CD8-positive, alpha-beta memory T cell (primary cell): Measurements from ENCODE around the gene FAM222A. TPM values are rescaled to one million over a fixed set of nuclear protein-coding genes. Genes with fewer than 3 reads are reported as not detected.

Experiments used
- CTCF ChIA-PET: fragments of 350-600 bp; sonication (Branson Sonifier 250); formaldehyde crosslinking; loops from one replicate; lab custom pipeline; 2021; ENCODE audit warnings: antibody characterized with exemption; lab: Charles Lee
- POLR2A ChIA-PET: fragments of 350-600 bp; sonication (Branson Sonifier 250); formaldehyde crosslinking; loops from one replicate; lab custom pipeline; 2021; ENCODE audit warnings: antibody characterized with exemption; lab: Charles Lee
- DNase-seq, 5 donors: peaks; one replicate each; pipeline versions ENCODE4 v3.0.0 to v3.0.0-alpha.2; 2020 to 2022; ENCODE audit warnings: mixed read lengths in 1 of 5
- H3K27ac ChIP-seq: one replicate; pipeline ENCODE4 v1.7.0; 2013; ENCODE audit warnings: low read depth, mild to moderate bottlenecking, low read length, moderate library complexity
- H3K27me3 ChIP-seq: 2 replicates; pipeline ENCODE4 v1.7.0; 2013; ENCODE audit warnings: low read length, mild to moderate bottlenecking; ENCODE audit not compliant: insufficient read depth, poor library complexity, severe bottlenecking
- H3K36me3 ChIP-seq: 2 replicates; pipeline ENCODE4 v1.7.0; 2013; ENCODE audit warnings: mild to moderate bottlenecking, low read length, moderate library complexity; ENCODE audit not compliant: insufficient read depth
- H3K4me1 ChIP-seq: 2 replicates; pipeline ENCODE4 v1.7.0; 2013; ENCODE audit warnings: mild to moderate bottlenecking, low read length, moderate library complexity; ENCODE audit not compliant: insufficient read depth
- H3K4me3 ChIP-seq: 2 replicates; pipeline ENCODE4 v1.7.0; 2013; ENCODE audit warnings: mild to moderate bottlenecking, low read length
- H3K9me3 ChIP-seq: 2 replicates; pipeline ENCODE4 v1.7.0; 2013; ENCODE audit warnings: mild to moderate bottlenecking, low read length
- H3K27ac Mint-ChIP-seq, 8 donors: one replicate each; pipeline ENCODE4 v1.8.0; 2020 to 2021; ENCODE audit warnings: mixed read lengths in 8 of 8, mild to moderate bottlenecking in 6 of 8, inconsistent platforms in 3 of 8, moderate library complexity in 3 of 8
- H3K27me3 Mint-ChIP-seq, 2 donors: one replicate each; pipeline ENCODE4 v1.8.0; 2020 to 2021; ENCODE audit warnings: mixed read lengths in 2 of 2, mild to moderate bottlenecking in 1 of 2, moderate library complexity in 1 of 2
- H3K36me3 Mint-ChIP-seq, 3 donors: one replicate each; pipeline ENCODE4 v1.8.0; 2020 to 2021; ENCODE audit warnings: mixed read lengths in 3 of 3, inconsistent platforms in 1 of 3, mild to moderate bottlenecking in 1 of 3
- H3K4me1 Mint-ChIP-seq, 3 donors: one replicate each; pipeline ENCODE4 v1.8.0; 2020 to 2021; ENCODE audit warnings: mixed read lengths in 3 of 3, inconsistent platforms in 1 of 3, mild to moderate bottlenecking in 1 of 3
- H3K4me3 Mint-ChIP-seq, 7 donors: one replicate each; pipeline ENCODE4 v1.8.0; 2020 to 2021; ENCODE audit warnings: mixed read lengths in 7 of 7, mild to moderate bottlenecking in 6 of 7, moderate library complexity in 4 of 7, inconsistent platforms in 2 of 7
- H3K9me3 Mint-ChIP-seq, 5 donors: one replicate each; pipeline ENCODE4 v1.8.0; 2020 to 2022; ENCODE audit warnings: mixed read lengths in 5 of 5, mild to moderate bottlenecking in 3 of 5, moderate library complexity in 2 of 5, inconsistent platforms in 1 of 5
- polyA plus RNA-seq: library from polyadenylated mRNA; unstranded; fragments of 300-500 nt; fragmentation: Illumina TruSeq; gene quantifications from one replicate; pipeline ENCODE4 v1.2.3, GENCODE V29; 2021
- total RNA-seq, 2 experiments: library from RNA; stranded (reverse); gene quantifications; one replicate each; pipeline ENCODE4 v1.2.3, GENCODE V29; 2021

Gene FAM222A
- total and polyA plus RNA-seq, 3 experiments from 2014 or later = 0.32 to 3.0 (median 2.0) TPM

GRCh38 chr12:109767991-109768900, 54.6 kb downstream of the FAM222A start:
- DNase-seq = no peak
- H3K27me3 ChIP-seq = no peaks in the 10 kb centered on the region
- H3K9me3 ChIP-seq = no peaks in the 10 kb centered on the region
- CTCF ChIA-PET = interaction anchor here (1.4 to 1.5 kb wide), 2 partner anchors 7 to 335 kb away, joined by 3 to 5 read pairs; no protein-coding TSS in a partner anchor
- H3K4me3 ChIP-seq = no peak overlapping the region
- no peaks in the 10 kb centered on the region for H3K36me3 ChIP-seq
- H3K27me3 Mint-ChIP-seq = peaks cover 1 to 4% of the 10 kb centered on the region in 2 donors
- H3K36me3 Mint-ChIP-seq = no peaks in the 10 kb centered on the region
- no peak overlapping the region for H3K27ac Mint-ChIP-seq
- H3K4me1 ChIP-seq = no peaks in the 10 kb centered on the region
- H3K4me1 Mint-ChIP-seq = peaks cover 0 to 5% (median 2%) of the 10 kb centered on the region in 3 donors
- POLR2A ChIA-PET = no interaction called here
- no peak overlapping the region for H3K4me3 Mint-ChIP-seq
- no peaks in the 10 kb centered on the region for H3K9me3 Mint-ChIP-seq
- no peak overlapping the region for H3K27ac ChIP-seq

GRCh38 chr12:109768901-109769670, 55.5 kb downstream of the FAM222A start:
- Mint-ChIP-seq H3K36me3 (no peaks in the 10 kb centered on the region), H3K27ac (no peak overlapping the region), H3K27me3 (peaks cover 1 to 11% of the 10 kb centered on the region in 2 donors), H3K4me1 (peaks cover 0 to 11% (median 2%) of the 10 kb centered on the region in 3 donors), H3K9me3 (no peaks in the 10 kb centered on the region), H3K4me3 (no peak overlapping the region)
- no peaks in the 10 kb centered on the region for H3K4me1 ChIP-seq
- no peaks in the 10 kb centered on the region for H3K36me3 ChIP-seq
- POLR2A ChIA-PET = no interaction called here
- H3K4me3 ChIP-seq = no peak overlapping the region
- H3K27ac ChIP-seq = no peak overlapping the region
- DNase-seq = no peak
- CTCF ChIA-PET = interaction anchor here (1.4 kb wide), 1 partner anchor 336 kb away, joined by 3 read pairs; no protein-coding TSS in a partner anchor
- H3K27me3 ChIP-seq = no peaks in the 10 kb centered on the region
- H3K9me3 ChIP-seq = no peaks in the 10 kb centered on the region

GRCh38 chr12:109770104-109770860, 56.7 kb downstream of the FAM222A start:
- H3K27ac Mint-ChIP-seq = no peak overlapping the region
- CTCF ChIA-PET = interaction anchor here (1.2 to 1.9 kb wide), 2 partner anchors 172 to 342 kb away, joined by 3 to 5 read pairs; no protein-coding TSS in a partner anchor
- Histone ChIP-seq H3K27me3 (no peaks in the 10 kb centered on the region), H3K27ac (no peak overlapping the region), H3K4me1 (no peaks in the 10 kb centered on the region), H3K9me3 (no peaks in the 10 kb centered on the region), H3K36me3 (no peaks in the 10 kb centered on the region), H3K4me3 (no peak overlapping the region)
- H3K4me3 Mint-ChIP-seq = no peak overlapping the region
- peaks cover 1 to 11% of the 10 kb centered on the region in 2 donors for H3K27me3 Mint-ChIP-seq
- no peak for DNase-seq
- peaks cover 0 to 11% (median 2%) of the 10 kb centered on the region in 3 donors for H3K4me1 Mint-ChIP-seq
- no peaks in the 10 kb centered on the region for H3K9me3 Mint-ChIP-seq
- POLR2A ChIA-PET = no interaction called here
- no peaks in the 10 kb centered on the region for H3K36me3 Mint-ChIP-seq

GRCh38 chr12:109770861-109771670, 57.4 kb downstream of the FAM222A start:
- Histone ChIP-seq H3K36me3 (no peaks in the 10 kb centered on the region), H3K27me3 (no peaks in the 10 kb centered on the region), H3K9me3 (no peaks in the 10 kb centered on the region), H3K4me1 (no peaks in the 10 kb centered on the region), H3K4me3 (no peak overlapping the region), H3K27ac (no peak overlapping the region)
- Mint-ChIP-seq H3K9me3 (no peaks in the 10 kb centered on the region), H3K27ac (peak overlapping the region in 1 of 8 donors; percentile 65), H3K27me3 (peaks cover 1 to 11% of the 10 kb centered on the region in 2 donors), H3K4me1 (peaks cover 0 to 11% (median 2%) of the 10 kb centered on the region in 3 donors), H3K4me3 (no peak overlapping the region), H3K36me3 (no peaks in the 10 kb centered on the region)
- no peak for DNase-seq
- ChIA-PET POLR2A (no interaction called here), CTCF (interaction anchor here (1.2 to 1.9 kb wide), 2 partner anchors 172 to 343 kb away, joined by 3 to 5 read pairs; no protein-coding TSS in a partner anchor)

- peaks cover 4 to 11% of the 10 kb centered on the region in 2 donors for H3K27me3 Mint-ChIP-seq
- no peak for DNase-seq
- H3K27ac Mint-ChIP-seq = no peak overlapping the region
- Histone ChIP-seq H3K27ac (no peak overlapping the region), H3K27me3 (no peaks in the 10 kb centered on the region), H3K9me3 (no peaks in the 10 kb centered on the region), H3K36me3 (no peaks in the 10 kb centered on the region), H3K4me3 (no peak overlapping the region), H3K4me1 (no peaks in the 10 kb centered on the region)
- H3K4me1 Mint-ChIP-seq = peaks cover 0 to 11% (median 2%) of the 10 kb centered on the region in 3 donors
- ChIA-PET POLR2A (no interaction called here), CTCF (interaction anchor here (1.3 to 6.2 kb wide), 5 partner anchors 173 to 344 kb away, joined by 3 to 51 read pairs (median 5); no protein-coding TSS in a partner anchor)
- no peak overlapping the region for H3K4me3 Mint-ChIP-seq
- H3K9me3 Mint-ChIP-seq = no peaks in the 10 kb centered on the region
- H3K36me3 Mint-ChIP-seq = no peaks in the 10 kb centered on the region
These were observed 58.4 kb downstream of the FAM222A start for GRCh38 chr12:109771746-109772621.

GRCh38 chr12:109772622-109773321, 59.1 kb downstream of the FAM222A start:
- peaks cover 6 to 16% (median 6%) of the 10 kb centered on the region in 3 donors for H3K4me1 Mint-ChIP-seq

More at GRCh38 chr12:109772622-109773321, 59.1 kb downstream of the FAM222A start:
- ChIA-PET POLR2A (no interaction called here), CTCF (interaction anchor here (1.3 to 6.2 kb wide), 4 partner anchors 174 to 345 kb away, joined by 3 to 51 read pairs (median 16); no protein-coding TSS in a partner anchor)
- H3K27me3 Mint-ChIP-seq = peaks cover 4 to 11% of the 10 kb centered on the region in 2 donors
- H3K4me1 ChIP-seq = no peaks in the 10 kb centered on the region
- no peaks in the 10 kb centered on the region for H3K9me3 Mint-ChIP-seq
- no peak overlapping the region for H3K27ac ChIP-seq
- H3K36me3 ChIP-seq = no peaks in the 10 kb centered on the region
- peak overlapping the region in 1 of 7 donors; percentile 24 for H3K4me3 Mint-ChIP-seq
- H3K4me3 ChIP-seq = no peak overlapping the region
- no peak for DNase-seq
- no peaks in the 10 kb centered on the region for H3K36me3 Mint-ChIP-seq
- H3K9me3 ChIP-seq = no peaks in the 10 kb centered on the region
- no peaks in the 10 kb centered on the region for H3K27me3 ChIP-seq
- H3K27ac Mint-ChIP-seq = no peak overlapping the region
